ENCODE results near the gene TMEM132D. TPM values are rescaled to one million over a fixed set of nuclear protein-coding genes. Genes with fewer than 3 reads are reported as not detected.

The TMEM132D gene
- total RNA-seq, 1 donor, result not detected

- Histone ChIP-seq H2AFZ (ENCODE audit: low read length) (no peak overlapping the region), H3K79me2 (ENCODE audit: insufficient read depth, low read length) (no peaks in the 10 kb centered on the region), H3K4me2 (ENCODE audit: insufficient read depth, low read length) (no peak overlapping the region), H3K4me1 (ENCODE audit: insufficient read depth, low read length) (no peaks in the 10 kb centered on the region), H3K27me3 (ENCODE audit: insufficient read depth, low read length) (no peaks in the 10 kb centered on the region), H3K36me3 (ENCODE audit: insufficient read depth, low read length) (no peaks in the 10 kb centered on the region), H3K4me3 (ENCODE audit: insufficient read depth, low read length) (no peak overlapping the region), H4K20me1 (ENCODE audit: insufficient read depth, low read length) (no peaks in the 10 kb centered on the region), H3K27ac (ENCODE audit: low read depth, low read length) (no peak overlapping the region), H3K9me3 (ENCODE audit: low read depth, low read length) (no peaks in the 10 kb centered on the region)
- no peak for TF ChIP-seq CTCF (IDR thresholded peaks at IDR 0.05; ENCODE audit: extremely low read depth, low read depth, low read length)
- no peak for DNase-seq (ENCODE audit: insufficient read length, low spot score, missing footprints)
Measured at GRCh38 chr12:129096184-129096583, 807.6 kb downstream of the TMEM132D start.

- Histone ChIP-seq H3K79me2 (ENCODE audit: insufficient read depth, low read length) (no peaks in the 10 kb centered on the region), H3K27ac (ENCODE audit: low read depth, low read length) (no peak overlapping the region), H3K27me3 (ENCODE audit: insufficient read depth, low read length) (no peaks in the 10 kb centered on the region), H3K4me2 (ENCODE audit: insufficient read depth, low read length) (no peak overlapping the region), H2AFZ (ENCODE audit: low read length) (no peak overlapping the region), H3K4me1 (ENCODE audit: insufficient read depth, low read length) (no peaks in the 10 kb centered on the region), H3K4me3 (ENCODE audit: insufficient read depth, low read length) (no peak overlapping the region), H3K36me3 (ENCODE audit: insufficient read depth, low read length) (no peaks in the 10 kb centered on the region), H4K20me1 (ENCODE audit: insufficient read depth, low read length) (no peaks in the 10 kb centered on the region), H3K9me3 (ENCODE audit: low read depth, low read length) (no peaks in the 10 kb centered on the region)
- no peak for DNase-seq (ENCODE audit: insufficient read length, low spot score, missing footprints)
- TF ChIP-seq CTCF (IDR thresholded peaks at IDR 0.05; ENCODE audit: extremely low read depth, low read depth, low read length), result no peak
Measured at GRCh38 chr12:129089576-129089975, 814.2 kb downstream of the TMEM132D start.

- DNase-seq (ENCODE audit: insufficient read length, low spot score, missing footprints), result no peak
- no peaks in the 10 kb centered on the region for H3K9me3 ChIP-seq (ENCODE audit: low read depth, low read length)
- H3K4me2 ChIP-seq (ENCODE audit: insufficient read depth, low read length), result no peak overlapping the region
- H2AFZ ChIP-seq (ENCODE audit: low read length), result no peak overlapping the region
- no peak overlapping the region for H3K27ac ChIP-seq (ENCODE audit: low read depth, low read length)
- TF ChIP-seq CTCF (IDR thresholded peaks at IDR 0.05; ENCODE audit: extremely low read depth, low read depth, low read length), result no peak
- no peak overlapping the region for H3K4me3 ChIP-seq (ENCODE audit: insufficient read depth, low read length)
- no peaks in the 10 kb centered on the region for H3K36me3 ChIP-seq (ENCODE audit: insufficient read depth, low read length)
- H3K27me3 ChIP-seq (ENCODE audit: insufficient read depth, low read length), result no peaks in the 10 kb centered on the region
- H3K4me1 ChIP-seq (ENCODE audit: insufficient read depth, low read length), result no peaks in the 10 kb centered on the region
- no peaks in the 10 kb centered on the region for H4K20me1 ChIP-seq (ENCODE audit: insufficient read depth, low read length)
- no peaks in the 10 kb centered on the region for H3K79me2 ChIP-seq (ENCODE audit: insufficient read depth, low read length)
Measured at GRCh38 chr12:129084875-129085826, 818.7 kb downstream of the TMEM132D start.

- TF ChIP-seq CTCF (IDR thresholded peaks at IDR 0.05; ENCODE audit: extremely low read depth, low read depth, low read length), result no peak
- Histone ChIP-seq H3K4me2 (ENCODE audit: insufficient read depth, low read length) (no peak overlapping the region), H4K20me1 (ENCODE audit: insufficient read depth, low read length) (no peaks in the 10 kb centered on the region), H3K4me1 (ENCODE audit: insufficient read depth, low read length) (no peaks in the 10 kb centered on the region), H3K27me3 (ENCODE audit: insufficient read depth, low read length) (no peaks in the 10 kb centered on the region), H3K9me3 (ENCODE audit: low read depth, low read length) (peaks cover 3% of the 10 kb centered on the region), H3K4me3 (ENCODE audit: insufficient read depth, low read length) (no peak overlapping the region), H3K79me2 (ENCODE audit: insufficient read depth, low read length) (no peaks in the 10 kb centered on the region), H3K36me3 (ENCODE audit: insufficient read depth, low read length) (no peaks in the 10 kb centered on the region), H3K27ac (ENCODE audit: low read depth, low read length) (no peak overlapping the region), H2AFZ (ENCODE audit: low read length) (no peak overlapping the region)
- DNase-seq (ENCODE audit: insufficient read length, low spot score, missing footprints), result no peak
Measured at GRCh38 chr12:129083121-129083840, 820.5 kb downstream of the TMEM132D start.

Data from osteoblast (primary cell).